IgD-negative memory B cell (primary cell): ENCODE data around the gene PIGU. TPM values are rescaled to one million over a fixed set of nuclear protein-coding genes. Genes with fewer than 3 reads are reported as not detected.

ENCODE experiments used
- H3K27ac Mint-ChIP-seq, 3 donors: one replicate each; pipeline ENCODE4 v1.8.0; 2020 to 2022; ENCODE audit warnings: mild to moderate bottlenecking in 3 of 3, mixed read lengths in 3 of 3, moderate library complexity in 1 of 3
- H3K27me3 Mint-ChIP-seq: one replicate; pipeline ENCODE4 v1.8.0; 2021; ENCODE audit warnings: mixed read lengths
- H3K36me3 Mint-ChIP-seq: one replicate; pipeline ENCODE4 v1.8.0; 2020; ENCODE audit warnings: mild to moderate bottlenecking, mixed read lengths
- H3K4me1 Mint-ChIP-seq, 3 donors: one replicate each; pipeline ENCODE4 v1.8.0; 2020 to 2022; ENCODE audit warnings: mixed read lengths in 3 of 3, mild to moderate bottlenecking in 1 of 3
- H3K4me3 Mint-ChIP-seq, 4 donors: one replicate each; pipeline ENCODE4 v1.8.0; 2020 to 2022; ENCODE audit warnings: mild to moderate bottlenecking in 4 of 4, mixed read lengths in 4 of 4, moderate library complexity in 3 of 4
- H3K9me3 Mint-ChIP-seq, 3 donors: one replicate each; pipeline ENCODE4 v1.8.0; 2020 to 2021; ENCODE audit warnings: mixed read lengths in 3 of 3, mild to moderate bottlenecking in 1 of 3
- polyA plus RNA-seq: library from polyadenylated mRNA; unstranded; fragments of 300-500 nt; fragmentation: Illumina TruSeq; gene quantifications from one replicate; pipeline ENCODE4 v1.2.3, GENCODE V29; 2021

PIGU gene
- polyA plus RNA-seq, 1 donor from 2014 or later: 19.8 TPM

- Mint-ChIP-seq H3K4me3 (peak overlapping the region; percentile 71 to 91 (median 85)), H3K36me3 (peaks cover 2% of the 10 kb centered on the region), H3K27me3 (peaks cover 1% of the 10 kb centered on the region), H3K4me1 (peaks cover 9 to 12% (median 10%) of the 10 kb centered on the region in 3 donors), H3K27ac (peak overlapping the region in 2 of 3 donors; percentile 95 to 97), H3K9me3 (no peaks in the 10 kb centered on the region)
Measured at GRCh38 chr20:34710861-34711574, 34.1 kb upstream of the PIGU start.

DNA sequence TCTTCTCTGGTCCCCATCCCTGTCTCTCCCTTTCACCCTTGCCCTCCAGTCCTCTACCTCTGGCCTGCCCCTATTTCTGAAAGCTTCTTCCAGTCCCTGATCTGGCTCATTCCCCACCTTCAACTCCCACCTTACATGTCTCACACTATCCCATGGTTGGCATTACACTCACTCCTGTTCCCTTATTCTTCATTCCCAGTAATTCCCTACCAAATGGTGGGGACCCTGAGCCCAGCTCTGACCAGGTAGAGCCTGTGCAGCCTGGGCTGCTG lies 33.6 kb upstream of the PIGU start:
- Mint-ChIP-seq H3K9me3 (no peaks in the 10 kb centered on the region), H3K4me3 (peak overlapping the region; percentile 81 to 94 (median 90)), H3K27me3 (peaks cover 1% of the 10 kb centered on the region), H3K27ac (peak overlapping the region; percentile 78 to 97 (median 95)), H3K36me3 (peaks cover 2% of the 10 kb centered on the region), H3K4me1 (peaks cover 10 to 12% (median 10%) of the 10 kb centered on the region in 3 donors)

- peaks cover 2% of the 10 kb centered on the region for H3K36me3 Mint-ChIP-seq
- peaks cover 10 to 12% (median 12%) of the 10 kb centered on the region in 3 donors for H3K4me1 Mint-ChIP-seq
- H3K27ac Mint-ChIP-seq: peak overlapping the region; percentile 93 to 97 (median 95)
- no peaks in the 10 kb centered on the region for H3K9me3 Mint-ChIP-seq
- H3K4me3 Mint-ChIP-seq: peak overlapping the region; percentile 86 to 97 (median 94)
- peaks cover 1% of the 10 kb centered on the region for H3K27me3 Mint-ChIP-seq
Measured at GRCh38 chr20:34709831-34710567, 33.1 kb upstream of the PIGU start.

DNA sequence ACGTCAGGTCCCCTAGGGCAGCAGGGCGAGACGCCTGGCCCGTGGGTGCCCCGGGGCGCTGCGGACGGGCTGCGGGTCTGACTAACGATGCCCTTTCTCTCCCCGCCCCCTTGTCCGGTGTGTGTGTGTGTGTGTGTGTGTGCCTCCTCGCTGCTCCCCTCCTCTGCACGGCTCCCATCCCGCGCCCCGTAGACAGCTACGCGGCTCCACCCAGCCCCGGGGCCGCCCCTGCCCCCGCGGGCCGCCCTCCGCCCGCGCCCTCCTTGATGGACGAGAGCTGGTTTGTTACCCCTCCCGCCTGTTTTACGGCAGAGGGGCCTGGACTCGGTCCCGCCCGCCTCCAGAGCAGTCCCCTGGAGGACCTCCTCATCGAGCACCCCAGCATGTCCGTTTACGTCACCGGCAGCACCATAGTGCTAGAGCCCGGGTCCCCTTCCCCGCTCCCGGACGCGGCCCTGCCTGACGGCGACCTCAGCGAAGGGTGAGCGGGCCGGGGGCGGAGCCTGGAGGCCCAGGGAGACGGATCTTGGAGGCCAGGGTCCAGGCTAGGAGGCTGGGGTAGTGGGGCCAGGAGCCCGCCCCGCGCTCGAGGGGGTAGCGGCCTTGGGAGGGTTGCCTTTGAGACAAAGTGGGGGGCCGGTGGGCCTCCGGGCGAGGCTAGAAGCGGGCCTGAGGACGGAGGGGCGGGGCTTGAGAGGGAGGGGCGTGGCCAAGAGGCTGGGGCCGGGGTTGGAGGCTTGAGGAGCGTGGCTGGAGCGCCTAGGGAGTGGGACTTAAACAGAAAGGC lies 32.3 kb upstream of the PIGU start:
- peaks cover 1% of the 10 kb centered on the region for H3K27me3 Mint-ChIP-seq
- H3K36me3 Mint-ChIP-seq: peaks cover 2% of the 10 kb centered on the region
- peaks cover 12 to 17% (median 12%) of the 10 kb centered on the region in 3 donors for H3K4me1 Mint-ChIP-seq
- H3K4me3 Mint-ChIP-seq: peak overlapping the region; percentile 86 to 97 (median 94)
- H3K9me3 Mint-ChIP-seq: no peaks in the 10 kb centered on the region
- peak overlapping the region; percentile 93 to 97 (median 95) for H3K27ac Mint-ChIP-seq

DNA sequence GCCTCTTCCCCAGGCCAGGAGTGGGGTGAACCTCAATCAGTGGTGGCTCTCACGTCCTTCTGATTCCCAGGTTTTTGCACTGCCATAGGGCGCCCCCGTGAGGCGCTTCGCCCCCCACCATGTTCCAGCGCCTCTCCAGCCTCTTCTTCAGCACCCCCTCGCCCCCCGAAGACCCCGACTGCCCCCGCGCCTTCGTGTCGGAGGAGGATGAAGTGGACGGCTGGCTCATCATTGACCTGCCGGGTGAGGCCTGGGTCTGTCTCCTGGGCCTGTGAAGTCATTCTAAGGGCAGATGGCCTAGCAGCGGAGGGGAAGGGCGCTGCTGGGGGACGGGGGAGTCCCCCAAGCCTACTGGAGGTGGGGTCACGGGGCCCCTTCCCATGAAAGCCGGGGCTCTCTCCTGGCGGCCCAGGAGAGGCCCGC lies 31.7 kb upstream of the PIGU start:
- Mint-ChIP-seq H3K4me1 (peaks cover 12 to 18% (median 12%) of the 10 kb centered on the region in 3 donors), H3K27ac (peak overlapping the region; percentile 43 to 97 (median 93)), H3K9me3 (no peaks in the 10 kb centered on the region), H3K4me3 (peak overlapping the region; percentile 86 to 97 (median 94)), H3K36me3 (peaks cover 2% of the 10 kb centered on the region), H3K27me3 (peaks cover 1% of the 10 kb centered on the region)

DNA sequence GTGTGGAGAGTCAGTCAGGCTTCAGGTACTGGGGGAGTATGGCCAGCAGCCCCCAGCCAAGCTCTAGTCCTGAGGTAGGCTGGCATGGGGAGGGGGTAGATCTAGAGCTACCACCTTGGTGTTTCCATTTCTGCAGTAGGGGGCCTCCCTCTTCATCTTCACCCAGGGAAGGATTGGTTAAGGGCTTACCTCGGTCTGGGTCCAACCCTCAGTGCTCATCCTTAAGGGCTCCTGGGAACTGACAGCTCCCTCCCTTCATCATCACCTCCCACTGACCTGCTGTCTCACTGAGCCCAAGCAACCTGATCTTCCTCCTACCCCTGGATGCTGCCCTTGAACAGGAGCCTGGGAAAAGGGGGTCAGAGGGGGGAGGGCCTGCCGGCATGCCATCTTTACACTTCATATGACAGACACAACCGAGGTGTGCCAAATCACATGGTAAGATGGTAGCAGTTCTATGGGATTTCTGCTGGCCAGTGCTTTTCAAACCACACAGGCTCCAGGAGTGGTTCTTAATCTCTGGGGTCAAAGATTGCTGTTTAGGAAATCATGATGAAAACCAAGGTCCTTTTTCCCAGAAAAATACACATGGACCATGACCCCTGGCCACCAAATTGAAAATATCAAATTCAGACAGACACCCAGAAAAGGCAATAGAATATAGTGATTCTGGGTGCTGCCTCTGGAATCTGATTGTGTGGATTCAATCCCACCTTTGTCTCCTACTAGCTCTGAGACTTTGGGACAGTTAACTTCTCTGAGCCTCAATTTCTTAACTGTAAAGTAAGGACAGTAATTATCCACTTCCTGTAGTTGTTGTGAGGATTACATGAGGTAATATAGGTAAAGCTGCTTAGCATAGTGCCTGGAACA lies 30.3 kb upstream of the PIGU start:
- Mint-ChIP-seq H3K4me3 (peak overlapping the region in 1 of 4 donors; percentile 91), H3K36me3 (no peaks in the 10 kb centered on the region), H3K27ac (peak overlapping the region in 2 of 3 donors; percentile 16 to 98), H3K4me1 (peaks cover 13 to 24% (median 18%) of the 10 kb centered on the region in 3 donors), H3K27me3 (peaks cover 7% of the 10 kb centered on the region), H3K9me3 (no peaks in the 10 kb centered on the region)

DNA sequence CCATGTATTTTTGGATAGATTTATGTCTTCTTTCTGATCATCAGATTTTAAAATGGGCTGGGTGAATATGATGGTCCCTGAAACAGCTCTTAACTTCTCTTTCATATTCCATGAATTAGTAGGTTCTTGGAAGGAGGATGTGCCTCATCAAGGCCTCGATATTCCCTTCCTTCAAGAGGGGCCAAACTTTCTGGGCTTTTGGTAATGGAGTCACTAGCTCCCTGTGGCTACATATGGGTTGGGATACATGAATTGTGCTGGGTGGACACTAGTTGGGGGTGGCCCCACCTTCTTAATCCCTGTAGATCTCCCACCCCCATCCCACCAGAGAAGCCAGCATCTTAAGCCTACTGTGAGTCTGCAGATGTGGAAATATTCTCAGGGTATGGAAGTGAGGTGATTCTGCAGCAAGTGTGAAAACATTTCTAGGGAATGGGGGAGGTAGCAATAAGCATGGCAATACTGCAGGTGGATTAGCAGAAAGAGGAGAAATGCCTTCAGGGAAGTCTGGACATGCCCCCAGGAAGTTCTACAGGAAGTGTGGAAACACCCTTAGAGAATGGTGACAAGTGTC lies 29.5 kb upstream of the PIGU start:
- peaks cover 7% of the 10 kb centered on the region for H3K27me3 Mint-ChIP-seq
- H3K36me3 Mint-ChIP-seq: no peaks in the 10 kb centered on the region
- H3K27ac Mint-ChIP-seq: peak overlapping the region in 2 of 3 donors; percentile 67 to 98
- H3K4me3 Mint-ChIP-seq: peak overlapping the region in 1 of 4 donors; percentile 91
- H3K9me3 Mint-ChIP-seq: no peaks in the 10 kb centered on the region
- H3K4me1 Mint-ChIP-seq: peaks cover 13 to 24% (median 20%) of the 10 kb centered on the region in 3 donors

- H3K27ac Mint-ChIP-seq: peak overlapping the region; percentile 96 to 98 (median 98)
- no peaks in the 10 kb centered on the region for H3K9me3 Mint-ChIP-seq
- H3K4me3 Mint-ChIP-seq: peak overlapping the region; percentile 89 to 97 (median 92)
- no peaks in the 10 kb centered on the region for H3K36me3 Mint-ChIP-seq
- H3K4me1 Mint-ChIP-seq: peaks cover 13 to 24% (median 20%) of the 10 kb centered on the region in 3 donors
- peaks cover 7% of the 10 kb centered on the region for H3K27me3 Mint-ChIP-seq
Measured at GRCh38 chr20:34705397-34706301, 28.8 kb upstream of the PIGU start.

DNA sequence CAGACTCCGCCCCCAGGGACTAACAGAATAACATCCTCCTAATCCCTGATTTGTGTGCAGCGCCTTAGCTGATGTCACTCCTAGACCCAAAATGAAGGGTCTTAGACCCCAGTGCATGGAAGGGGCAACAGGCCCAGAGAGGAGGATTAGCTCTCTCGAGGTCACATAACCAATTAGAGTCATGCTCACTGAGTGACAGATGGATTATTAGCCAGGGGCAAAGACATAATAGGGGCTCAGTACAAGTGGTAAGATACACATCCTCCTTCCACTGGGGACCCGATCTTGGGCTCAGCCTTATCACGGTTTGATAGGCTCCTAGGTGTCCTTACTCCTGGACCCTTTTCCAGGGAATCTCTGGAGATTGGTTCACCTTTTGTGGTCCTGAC lies 28.1 kb upstream of the PIGU start:
- Mint-ChIP-seq H3K4me1 (peaks cover 11 to 24% (median 15%) of the 10 kb centered on the region in 3 donors), H3K4me3 (peak overlapping the region; percentile 89 to 97 (median 92)), H3K9me3 (no peaks in the 10 kb centered on the region), H3K27me3 (peaks cover 7% of the 10 kb centered on the region), H3K27ac (peak overlapping the region; percentile 96 to 98 (median 98)), H3K36me3 (no peaks in the 10 kb centered on the region)

DNA sequence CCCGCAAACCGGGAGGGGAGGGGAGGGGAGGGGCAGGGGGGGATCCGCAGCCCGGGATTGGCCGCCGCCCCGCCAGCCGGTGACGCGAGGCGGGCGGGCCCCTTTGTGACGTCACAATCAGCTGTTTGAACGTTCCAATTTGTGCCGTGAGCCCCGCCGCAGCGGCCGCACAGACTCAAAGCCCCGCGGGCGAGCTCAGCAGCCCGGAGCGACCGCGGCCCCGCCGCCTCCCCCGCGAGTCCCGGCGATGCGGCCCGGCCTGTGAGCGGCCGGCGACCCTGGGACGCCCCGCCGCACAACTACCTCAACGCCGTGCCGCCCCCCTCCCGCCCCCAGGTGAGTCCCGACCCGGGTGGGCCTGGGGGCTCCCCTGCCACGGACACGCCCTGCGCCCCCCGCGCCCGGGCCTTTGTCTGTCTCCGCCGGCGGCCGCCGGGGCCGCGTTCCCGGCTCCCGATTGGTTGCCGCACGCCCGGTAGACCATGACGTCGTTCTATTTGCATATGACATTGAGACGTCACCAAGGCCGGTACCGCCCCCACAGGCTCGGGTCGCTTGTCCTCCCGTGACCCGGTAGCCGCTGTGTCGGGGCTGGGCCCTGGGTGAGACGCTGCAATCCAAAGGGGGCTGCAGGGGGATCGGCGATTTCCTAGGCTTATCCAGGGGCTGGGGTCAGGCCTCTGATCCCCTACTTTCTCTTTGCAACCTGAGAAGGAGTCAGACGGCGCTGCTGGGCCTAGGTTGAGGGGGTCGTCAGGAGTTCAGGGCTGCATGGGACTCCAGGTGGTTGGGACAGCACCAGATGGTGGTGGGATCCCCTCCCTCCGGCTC lies 27.5 kb upstream of the PIGU start, which contains the start of gene TP53INP2:
Gene TP53INP2, plus strand, starts transcription at position 168 of the 831 bp plus-strand sequence. CDS start 4,396 bp downstream, outside the sequence.
- peaks cover 7% of the 10 kb centered on the region for H3K27me3 Mint-ChIP-seq
- peak within 1 kb of the TSS; percentile 89 to 97 (median 92) for H3K4me3 Mint-ChIP-seq
- peaks cover 11 to 24% (median 15%) of the 10 kb centered on the region in 3 donors for H3K4me1 Mint-ChIP-seq
- H3K27ac Mint-ChIP-seq: peak within 1 kb of the TSS; percentile 97 to 98 (median 98)
- H3K9me3 Mint-ChIP-seq: no peaks in the 10 kb centered on the region
- no peaks in the 10 kb centered on the region for H3K36me3 Mint-ChIP-seq

DNA sequence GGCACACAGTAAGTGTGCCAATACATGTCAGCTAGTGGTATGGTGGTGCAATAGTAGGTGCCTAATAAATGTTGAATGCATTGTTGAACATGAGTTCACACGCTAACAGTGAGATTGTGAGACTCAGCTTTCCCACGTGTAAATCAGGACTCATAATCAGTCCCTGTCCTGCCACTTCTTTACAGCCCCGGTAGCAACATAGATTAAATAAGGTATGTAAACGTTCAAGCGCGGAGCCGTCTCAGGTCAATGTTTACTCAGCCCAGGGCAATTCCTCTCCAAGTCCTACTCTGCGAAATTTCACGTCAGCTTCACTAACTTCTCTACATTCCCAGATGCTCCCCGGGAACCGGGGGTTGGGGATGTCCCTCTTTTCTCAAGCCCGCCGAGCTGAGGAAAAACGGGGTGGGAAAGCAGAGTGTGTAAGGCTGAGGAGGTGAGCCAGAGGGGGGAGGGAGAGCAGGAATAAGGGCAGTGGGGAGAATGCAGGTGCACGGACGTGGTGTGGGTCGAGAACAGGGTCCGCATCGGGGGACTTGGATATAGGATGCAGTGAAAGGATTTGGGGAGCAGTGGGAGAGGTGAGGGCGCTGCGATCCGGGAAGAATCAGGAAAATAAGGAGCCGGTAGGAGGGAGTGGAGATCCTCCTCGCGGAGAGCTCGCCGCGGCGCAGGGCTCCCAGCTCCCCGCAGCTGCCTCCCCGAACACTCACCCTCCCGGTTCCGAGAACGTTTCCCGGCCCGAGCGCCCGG lies 26.7 kb upstream of the PIGU start:
- Mint-ChIP-seq H3K36me3 (no peaks in the 10 kb centered on the region), H3K27ac (peak overlapping the region; percentile 97 to 98 (median 98)), H3K4me1 (peaks cover 10 to 23% (median 15%) of the 10 kb centered on the region in 3 donors), H3K4me3 (peak overlapping the region; percentile 89 to 95 (median 92)), H3K27me3 (peaks cover 7% of the 10 kb centered on the region), H3K9me3 (no peaks in the 10 kb centered on the region)

- Mint-ChIP-seq H3K4me1 (peaks cover 6 to 19% (median 11%) of the 10 kb centered on the region in 3 donors), H3K36me3 (no peaks in the 10 kb centered on the region)
Measured at GRCh38 chr20:34703061-34703423, 26.1 kb upstream of the PIGU start.

More at GRCh38 chr20:34703061-34703423, 26.1 kb upstream of the PIGU start:
- H3K9me3 Mint-ChIP-seq: no peaks in the 10 kb centered on the region
- H3K4me3 Mint-ChIP-seq: peak overlapping the region; percentile 89 to 95 (median 92)
- H3K27me3 Mint-ChIP-seq: peaks cover 7% of the 10 kb centered on the region
- peak overlapping the region; percentile 97 to 98 (median 98) for H3K27ac Mint-ChIP-seq
